Mucosa of descending colon (tissue), 3 donors: ENCODE results near the gene PHF20. TPM values are rescaled to one million over a fixed set of nuclear protein-coding genes. Genes with fewer than 3 reads are reported as not detected.
"Not testable (repeated sequence)": the region's sequence is repeated elsewhere in the genome, so short reads cannot be mapped to it uniquely, and the experiment has no call there.

Experiments
- ATAC-seq: fragments of 200-7000 bp; cut with Tn5 transposase; one replicate; pipeline ENCODE4 v1.9.1; 2020; ENCODE audit warnings: mild to moderate bottlenecking, moderate library complexity
- DNase-seq, 3 donors: peaks; one replicate each; pipeline ENCODE4 v3.0.0-alpha.2; 2020
- H3K36me3 ChIP-seq: fragments of 200-600 bp; one replicate; pipeline ENCODE4 v1.8.0; 2021; ENCODE audit warnings: low read depth, mild to moderate bottlenecking
- H3K4me1 ChIP-seq: fragments of 200-600 bp; one replicate; pipeline ENCODE4 v1.8.0; 2021; ENCODE audit warnings: low read depth, mild to moderate bottlenecking
- H3K4me3 ChIP-seq: fragments of 200-600 bp; one replicate; pipeline ENCODE4 v1.8.0; 2021; ENCODE audit warnings: mild to moderate bottlenecking
- H3K9me3 ChIP-seq: fragments of 200-600 bp; one replicate; pipeline ENCODE4 v1.8.0; 2021; ENCODE audit warnings: mild to moderate bottlenecking
- CTCF ChIP-seq: fragments of 200-600 bp; IDR thresholded peaks from one replicate; pipeline ENCODE4 v1.8.0; 2022; ENCODE audit warnings: antibody characterized with exemption, mild to moderate bottlenecking
- intact Hi-C, 2 donors: fragments of 100-400 bp; cut with DNase I in 1 of 2; cut with micrococcal nuclease in 1 of 2; formaldehyde crosslinking; loops; one replicate each; pipeline versions ENCODE4 v1.11.0 to v1.11.1; 2022; cut with DNase I, micrococcal nuclease
- total RNA-seq, 3 donors: library from RNA; stranded (reverse); fragmentation: NEBNext Ultra II Directional in 2 of 3; extraction: Animal tissue kit (Norgen Biotek cat#: 25700) in 2 of 3; gene quantifications; one replicate each; pipeline versions ENCODE4 v1.2.1 to v1.2.4, GENCODE V29; 2021 to 2023
- donor health status: DM: no; HTN: no; CAD: no; lungs with moderate emphysema.
- donor health status: DM: no; HTN: no; CAD: no.
- donor health status: DM: no; HTN: yes; CAD: no.

PHF20 gene
- total RNA-seq, 3 donors from 2014 or later: 23.3 to 61.1 (median 28.5) TPM

GRCh38 chr20:35772563-35773058, 796 bp downstream of the PHF20 start:
- ATAC-seq: no peak
- Histone ChIP-seq H3K36me3 (no peaks in the 10 kb centered on the region), H3K9me3 (no peaks in the 10 kb centered on the region), H3K4me3 (peak overlapping the region; percentile 35), H3K4me1 (peaks cover 38% of the 10 kb centered on the region)
- no peak for TF ChIP-seq CTCF
- intact Hi-C loops: no loop called here
- peak in 1 of 3 donors; percentile 27 for DNase-seq

- intact Hi-C loops: no loop called here
- ATAC-seq: peak; percentile 29
- TF ChIP-seq CTCF: no peak
These were observed 1.4 kb downstream of the PHF20 start for GRCh38 chr20:35773154-35773751.

GRCh38 chr20:35774391-35774790, 2.6 kb downstream of the PHF20 start:
- H3K36me3 ChIP-seq: no peaks in the 10 kb centered on the region
- no peaks in the 10 kb centered on the region for H3K9me3 ChIP-seq
- intact Hi-C loops: no loop called here

More at GRCh38 chr20:35773154-35773751, 1.4 kb downstream of the PHF20 start:
- H3K4me3 ChIP-seq: no peak overlapping the region
- no peaks in the 10 kb centered on the region for H3K36me3 ChIP-seq
- no peaks in the 10 kb centered on the region for H3K9me3 ChIP-seq
- peak in 1 of 3 donors; percentile 43 for DNase-seq
- peaks cover 41% of the 10 kb centered on the region for H3K4me1 ChIP-seq

GRCh38 chr20:35776513-35777101, 4.8 kb downstream of the PHF20 start:
- TF ChIP-seq CTCF: no peak
- Histone ChIP-seq H3K4me3 (no peak overlapping the region), H3K36me3 (no peaks in the 10 kb centered on the region), H3K9me3 (no peaks in the 10 kb centered on the region), H3K4me1 (peaks cover 27% of the 10 kb centered on the region)
- intact Hi-C loops: no loop called here
- DNase-seq (peak in 1 of 3 donors; percentile 62), ATAC-seq (no peak)

More at GRCh38 chr20:35774391-35774790, 2.6 kb downstream of the PHF20 start:
- DNase-seq: no peak
- ATAC-seq: no peak
- Histone ChIP-seq H3K4me3 (no peak overlapping the region), H3K4me1 (peaks cover 35% of the 10 kb centered on the region)
- no peak for TF ChIP-seq CTCF

GRCh38 chr20:35783811-35784210, 12.0 kb downstream of the PHF20 start:
- ATAC-seq, DNase-seq, H3K4me1 ChIP-seq, intact Hi-C loops, H3K36me3 ChIP-seq, H3K4me3 ChIP-seq, H3K9me3 ChIP-seq: not testable (repeated sequence)

GRCh38 chr20:35785541-35785940, 13.7 kb downstream of the PHF20 start:
- ATAC-seq, H3K36me3 ChIP-seq, H3K4me3 ChIP-seq, DNase-seq, intact Hi-C loops, H3K9me3 ChIP-seq, H3K4me1 ChIP-seq: not testable (repeated sequence)
